Lower leg skin (tissue), 3 donors: Measurements from ENCODE around the gene ZNF774.

Experiments used
- POLR2A ChIP-seq, 2 donors: fragments of 450-650 bp; IDR thresholded peaks; one replicate each; pipeline ENCODE4 v1.6.1; 2016 to 2017; ENCODE audit warnings: antibody characterized with exemption in 2 of 2, mild to moderate bottlenecking in 1 of 2, moderate library complexity in 1 of 2
- TF ChIP-seq, protein P1 (sequence below), 3 donors: fragments of 450-650 bp; IDR thresholded peaks; one replicate each; pipeline ENCODE4 v1.5.1; 2016; ENCODE audit warnings: antibody characterized with exemption in 3 of 3, mild to moderate bottlenecking in 3 of 3, moderate library complexity in 2 of 3

DNA sequence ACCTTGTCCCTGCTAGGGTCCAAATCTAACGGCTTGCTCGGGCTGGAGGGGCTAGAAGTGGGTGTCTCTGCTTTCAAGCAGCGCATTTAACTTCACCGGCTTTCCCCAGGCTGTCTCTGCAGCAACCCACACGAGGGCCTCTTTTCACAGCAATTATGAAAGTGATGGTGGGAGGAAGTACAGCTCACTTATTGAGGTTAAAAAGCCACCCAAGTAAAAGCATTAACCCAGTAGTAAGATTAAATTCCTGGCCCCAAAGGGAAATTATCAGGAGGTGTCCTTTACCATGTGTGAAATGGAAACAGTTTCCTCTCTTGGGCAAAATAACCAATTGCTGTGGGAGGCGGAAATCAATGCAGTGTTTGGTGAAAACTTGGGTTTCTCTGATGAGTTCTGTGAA, 45.5 kb upstream of the ZNF774 start:
- TF ChIP-seq, protein P1, sequence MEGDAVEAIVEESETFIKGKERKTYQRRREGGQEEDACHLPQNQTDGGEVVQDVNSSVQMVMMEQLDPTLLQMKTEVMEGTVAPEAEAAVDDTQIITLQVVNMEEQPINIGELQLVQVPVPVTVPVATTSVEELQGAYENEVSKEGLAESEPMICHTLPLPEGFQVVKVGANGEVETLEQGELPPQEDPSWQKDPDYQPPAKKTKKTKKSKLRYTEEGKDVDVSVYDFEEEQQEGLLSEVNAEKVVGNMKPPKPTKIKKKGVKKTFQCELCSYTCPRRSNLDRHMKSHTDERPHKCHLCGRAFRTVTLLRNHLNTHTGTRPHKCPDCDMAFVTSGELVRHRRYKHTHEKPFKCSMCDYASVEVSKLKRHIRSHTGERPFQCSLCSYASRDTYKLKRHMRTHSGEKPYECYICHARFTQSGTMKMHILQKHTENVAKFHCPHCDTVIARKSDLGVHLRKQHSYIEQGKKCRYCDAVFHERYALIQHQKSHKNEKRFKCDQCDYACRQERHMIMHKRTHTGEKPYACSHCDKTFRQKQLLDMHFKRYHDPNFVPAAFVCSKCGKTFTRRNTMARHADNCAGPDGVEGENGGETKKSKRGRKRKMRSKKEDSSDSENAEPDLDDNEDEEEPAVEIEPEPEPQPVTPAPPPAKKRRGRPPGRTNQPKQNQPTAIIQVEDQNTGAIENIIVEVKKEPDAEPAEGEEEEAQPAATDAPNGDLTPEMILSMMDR (IDR thresholded peaks at IDR 0.05) = no peak
- no peak for TF ChIP-seq POLR2A (IDR thresholded peaks at IDR 0.05)
